GM18526 (cell line): Measurements from ENCODE around the gene PSD4.

Source experiments
- POLR2A ChIP-seq: IDR thresholded peaks from 3 replicates; pipeline ENCODE4 v1.6.1; 2011; ENCODE audit not compliant: insufficient read length; ENCODE audit errors: extremely low read depth

The PSD4 gene

DNA sequence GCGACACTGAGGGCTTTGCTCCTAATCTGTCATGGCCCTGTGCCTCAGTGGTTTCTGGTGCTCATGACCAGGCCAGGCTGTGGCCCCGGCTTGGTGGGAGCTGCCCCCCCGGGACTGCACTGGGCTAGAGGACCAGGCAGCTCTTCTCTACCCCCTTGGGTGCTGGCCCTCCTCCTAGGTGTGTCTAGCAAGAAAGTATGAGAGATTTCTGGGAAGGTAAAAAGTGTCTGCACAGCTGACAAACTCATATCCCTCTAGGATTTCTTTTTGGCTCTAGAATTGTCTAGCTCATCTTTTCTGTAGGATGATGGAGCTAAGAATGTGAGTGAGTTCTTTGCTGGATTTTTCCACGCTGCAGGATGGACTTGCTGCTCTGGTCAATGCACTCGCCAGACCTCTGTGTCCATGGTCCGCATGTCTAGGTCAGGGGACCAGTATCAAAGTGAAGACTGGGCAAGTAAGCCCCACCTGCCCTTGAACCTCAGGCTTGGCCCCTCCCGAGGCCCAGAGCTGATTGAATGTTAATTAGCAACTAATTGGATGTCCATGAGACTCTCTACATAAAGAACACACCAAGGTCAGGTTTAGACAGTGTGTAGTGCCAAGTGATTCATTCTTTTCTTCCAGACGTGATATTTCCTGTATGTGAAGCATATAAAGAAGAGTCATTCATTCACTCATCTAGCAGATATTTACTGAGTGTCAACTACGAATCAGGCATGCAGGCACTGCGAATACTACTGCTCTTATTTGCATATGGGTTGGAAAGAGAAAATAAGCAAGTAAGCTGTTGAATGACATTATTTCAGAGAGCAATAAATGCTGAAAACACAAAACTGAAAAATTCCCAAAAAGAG, 15.6 kb upstream of the PSD4 start:
- no peak for TF ChIP-seq POLR2A

DNA sequence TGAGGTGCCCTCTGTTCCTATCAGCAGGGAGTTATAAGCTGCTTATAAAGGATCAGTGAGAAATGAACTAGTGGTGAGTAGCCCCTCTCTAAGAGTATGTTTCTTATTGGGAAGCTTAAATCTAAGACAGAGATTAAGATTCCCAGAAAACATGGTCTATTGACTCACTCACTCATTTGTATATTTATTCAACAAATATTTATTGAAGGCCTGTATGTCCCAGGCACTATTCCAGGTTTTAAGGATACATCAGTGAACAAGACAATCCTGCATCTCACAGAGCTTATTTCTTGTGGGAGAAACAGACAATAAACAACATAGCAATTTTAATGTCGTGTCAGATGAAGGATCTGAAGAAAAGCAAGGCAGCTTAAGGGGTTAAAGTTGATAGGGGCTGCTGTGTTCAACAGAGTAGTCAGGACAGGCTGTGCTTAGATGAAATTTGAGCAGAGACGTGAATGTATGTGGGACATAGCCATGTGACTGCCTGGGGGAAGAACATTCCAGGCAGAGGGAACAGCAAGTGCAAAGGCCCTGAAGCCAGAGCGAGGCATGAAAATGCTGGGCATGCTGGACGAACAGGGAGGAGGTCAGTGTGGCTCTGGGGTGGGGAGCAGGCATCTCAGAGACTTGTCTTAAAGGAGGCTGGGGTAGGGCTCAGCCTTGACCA, 14.8 kb upstream of the PSD4 start:
- TF ChIP-seq POLR2A: no peak

- TF ChIP-seq POLR2A: no peak
These were observed 13.5 kb upstream of the PSD4 start for GRCh38 chr2:113160248-113160647.

DNA sequence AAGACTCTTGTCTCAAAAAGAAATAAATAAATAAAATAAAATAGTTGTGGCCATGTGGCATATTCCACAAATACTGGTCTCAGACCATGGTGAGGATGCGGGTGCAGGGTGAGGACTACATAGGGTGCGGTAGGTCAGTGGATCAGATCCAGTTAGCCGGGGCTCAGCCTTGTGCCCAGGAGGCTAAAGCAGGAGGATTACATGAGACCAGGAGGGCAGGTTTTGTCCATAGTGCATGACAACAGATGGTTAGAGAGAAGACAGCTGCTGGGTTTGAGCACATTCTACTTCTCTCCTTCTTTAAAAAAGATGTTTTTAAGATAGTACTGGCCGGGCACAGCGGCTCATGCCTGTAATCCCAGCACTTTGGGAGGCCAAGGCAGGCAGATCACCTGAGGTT, 12.8 kb upstream of the PSD4 start:
- TF ChIP-seq POLR2A: no peak

GRCh38 chr2:113162173-113162572, 11.6 kb upstream of the PSD4 start:
- TF ChIP-seq POLR2A: no peak

DNA sequence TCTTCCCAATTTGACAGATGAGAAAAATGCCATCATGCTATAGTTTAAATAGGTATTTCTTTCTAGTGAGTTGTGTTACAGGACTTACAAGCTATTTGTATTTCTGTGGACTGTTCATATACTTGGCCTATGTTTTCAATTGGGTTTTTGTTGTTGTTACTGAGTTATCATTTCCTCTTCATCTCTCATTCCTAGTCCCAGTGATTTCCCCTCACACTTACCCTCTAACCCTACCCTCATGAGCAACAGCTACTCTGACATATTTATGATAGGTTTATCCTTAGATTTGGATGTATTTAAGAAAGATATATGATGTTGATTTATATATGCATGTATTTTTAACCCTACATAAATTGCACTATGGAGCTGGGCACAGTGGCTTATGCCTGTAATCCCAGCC, 10.9 kb upstream of the PSD4 start:
- no peak for TF ChIP-seq POLR2A

- no peak for TF ChIP-seq POLR2A
These were observed 9.4 kb upstream of the PSD4 start for GRCh38 chr2:113164215-113164929.

- no peak for TF ChIP-seq POLR2A
These were observed 8.7 kb upstream of the PSD4 start for GRCh38 chr2:113164930-113165585.

DNA sequence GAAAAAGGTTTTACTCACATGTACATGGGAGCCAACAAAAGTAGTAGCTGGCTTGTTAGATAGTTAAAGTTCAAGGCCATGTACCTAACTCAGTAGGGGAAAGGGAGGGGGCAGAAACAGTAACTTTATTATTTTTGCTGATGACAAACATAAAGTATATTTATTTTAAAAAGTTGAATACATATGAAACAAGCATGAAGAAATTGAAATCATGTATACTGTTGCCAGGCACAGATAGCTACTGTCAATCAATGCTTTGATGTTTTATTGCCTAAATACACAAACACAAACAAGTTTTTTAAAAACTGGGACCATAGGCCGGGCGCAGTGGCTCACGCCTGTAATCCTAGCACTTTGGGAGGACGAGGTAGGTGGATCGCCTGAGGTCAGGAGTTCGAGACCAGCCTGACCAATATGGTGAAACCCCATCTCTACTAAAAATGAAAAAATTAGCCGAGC, 7.6 kb upstream of the PSD4 start:
- no peak for TF ChIP-seq POLR2A

DNA sequence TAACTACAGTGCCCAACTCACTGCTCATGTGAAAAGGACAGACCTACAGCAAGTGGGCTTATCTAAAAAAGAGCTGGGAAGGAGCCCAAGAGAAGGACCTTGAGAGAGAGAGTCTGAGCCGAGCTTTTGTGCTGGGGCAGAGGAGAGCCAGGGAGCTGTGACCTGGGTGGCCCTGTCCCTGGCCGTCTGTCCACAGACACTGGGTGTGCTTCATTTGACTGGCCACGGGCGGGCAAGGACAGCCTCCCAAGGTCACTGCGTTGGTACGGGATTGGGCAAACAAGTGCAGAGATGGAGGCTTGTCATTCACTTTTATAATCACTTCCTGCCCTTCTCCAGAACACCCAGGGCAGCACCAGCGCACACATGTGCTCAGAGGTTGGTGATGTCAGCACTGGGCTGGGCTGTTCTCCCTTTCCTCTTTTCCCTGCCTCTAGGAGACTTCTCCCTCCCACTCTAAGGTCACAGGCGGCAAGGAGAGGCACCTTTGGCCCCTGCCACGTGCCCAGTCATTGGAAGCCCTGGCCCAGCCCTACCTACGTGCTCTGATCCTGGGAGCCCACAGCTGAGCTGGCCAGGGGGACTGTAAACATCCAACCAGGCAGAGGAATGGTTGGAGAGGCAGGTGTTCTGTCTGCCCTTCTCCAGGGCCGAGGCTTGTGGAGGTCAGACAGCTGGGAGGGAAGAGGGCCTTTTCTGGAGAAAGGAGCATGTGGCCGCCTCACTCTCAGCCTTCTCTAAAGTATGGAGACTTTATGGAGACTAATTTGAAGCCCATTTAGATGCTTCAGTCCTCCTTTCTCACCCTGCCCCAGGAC, 6.4 kb upstream of the PSD4 start:
- no peak for TF ChIP-seq POLR2A

GRCh38 chr2:113167962-113168340, 5.8 kb upstream of the PSD4 start:
- no peak for TF ChIP-seq POLR2A

DNA sequence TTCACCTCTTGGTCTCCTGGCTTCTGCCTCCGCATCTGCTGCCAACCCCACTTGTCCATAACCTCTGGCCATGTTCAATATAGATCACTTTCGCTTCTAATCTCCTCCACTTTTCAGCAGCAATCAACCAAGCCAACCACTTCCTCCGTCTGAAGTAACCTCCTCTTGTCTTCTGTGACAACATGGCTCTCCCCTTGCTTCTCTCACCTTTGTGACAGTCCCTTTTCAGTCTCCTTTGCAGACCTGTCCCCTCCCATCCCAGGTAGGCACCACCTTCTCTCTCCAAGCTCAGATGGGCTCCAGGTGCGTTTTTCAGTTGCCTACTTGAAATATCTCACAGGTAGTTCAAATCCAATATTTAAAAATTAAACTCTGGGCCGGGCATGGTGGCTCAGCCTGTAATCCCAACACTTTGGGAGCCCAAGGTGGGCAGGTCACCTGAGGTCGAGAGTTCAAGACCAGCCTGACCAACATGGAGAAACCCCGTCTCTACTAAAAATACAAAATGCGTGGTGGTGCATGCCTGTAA, 4.7 kb upstream of the PSD4 start:
- TF ChIP-seq POLR2A: no peak

DNA sequence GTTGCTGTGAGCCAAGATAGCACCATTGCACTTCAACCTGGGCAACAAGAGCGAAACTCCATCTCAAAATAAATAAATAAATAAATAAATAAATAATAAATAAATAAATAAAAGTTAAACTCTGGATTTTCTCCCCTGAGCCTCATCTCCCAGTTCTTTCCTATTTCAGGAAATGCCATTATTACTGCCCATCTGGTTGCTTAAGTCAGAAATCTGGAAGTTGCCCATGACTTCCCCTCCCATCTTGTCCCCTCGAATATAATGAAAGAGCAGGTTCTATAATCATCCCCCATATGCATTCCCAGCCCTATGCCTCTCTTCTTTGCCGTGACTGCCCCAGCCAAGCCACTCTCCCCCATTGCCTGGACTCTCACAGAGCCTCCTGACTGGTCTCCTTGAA, 4.2 kb upstream of the PSD4 start:
- TF ChIP-seq POLR2A: no peak

DNA sequence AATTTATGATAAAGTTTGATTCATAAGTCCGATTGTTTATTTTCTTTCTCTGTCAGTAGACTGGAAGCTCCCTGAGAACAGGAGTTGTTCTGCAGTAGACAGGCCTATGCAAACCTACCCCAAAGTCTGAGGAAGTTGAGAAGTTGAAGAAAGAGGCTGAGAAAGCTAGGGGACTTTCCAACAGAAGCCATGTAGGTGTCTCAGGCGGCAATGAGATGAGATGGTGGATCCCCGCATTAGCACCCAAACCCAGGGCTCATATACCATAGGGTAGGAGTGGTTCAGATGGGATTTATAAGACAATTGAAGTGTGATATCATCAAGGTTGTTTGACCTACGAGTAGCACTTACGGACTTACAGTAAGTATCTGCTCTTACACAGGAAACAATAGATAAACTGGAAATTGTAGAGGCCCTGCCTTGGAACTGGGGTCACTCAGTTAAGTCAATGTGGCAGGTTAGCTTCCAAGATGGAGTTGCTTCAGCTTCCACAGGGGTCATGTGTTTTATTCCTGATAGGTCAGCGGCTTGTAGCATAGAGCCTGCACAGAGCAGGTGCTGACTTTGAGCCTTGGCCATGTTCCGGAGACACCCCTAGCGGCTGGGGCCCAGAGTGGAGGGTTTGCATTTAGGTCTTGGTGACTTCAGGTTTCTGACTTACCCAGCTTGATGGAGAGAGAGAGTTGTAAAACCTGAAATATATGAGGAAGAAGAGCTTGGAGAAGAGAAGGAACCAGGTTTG, 2.3 kb upstream of the PSD4 start:
- no peak for TF ChIP-seq POLR2A
